ENCODE results near the gene MKS1. TPM values are rescaled to one million over a fixed set of nuclear protein-coding genes. Genes with fewer than 3 reads are reported as not detected.

The MKS1 gene
- total RNA-seq, 1 experiment from 2014 or later = 26.8 TPM

- no peaks in the 10 kb centered on the region for H3K36me3 ChIP-seq (replicated peaks; ENCODE audit: control insufficient read depth, insufficient read depth, low read length)
- DNase-seq = no peak
- peaks cover 4% of the 10 kb centered on the region for H3K27me3 ChIP-seq (ENCODE audit: control insufficient read depth, insufficient read depth, low read length)
- no peak overlapping the region for H3K4me3 ChIP-seq (ENCODE audit: insufficient read depth, low read depth, low read length)
Observed at GRCh38 chr17:58232707-58233156, 13.7 kb upstream of the MKS1 start.

GRCh38 chr17:58231641-58232040, 12.6 kb upstream of the MKS1 start:
- peaks cover 4% of the 10 kb centered on the region for H3K27me3 ChIP-seq (ENCODE audit: control insufficient read depth, insufficient read depth, low read length)
- no peak overlapping the region for H3K4me3 ChIP-seq (ENCODE audit: insufficient read depth, low read depth, low read length)
- H3K36me3 ChIP-seq (replicated peaks; ENCODE audit: control insufficient read depth, insufficient read depth, low read length) = no peaks in the 10 kb centered on the region
- DNase-seq = no peak

- H3K36me3 ChIP-seq (replicated peaks; ENCODE audit: control insufficient read depth, insufficient read depth, low read length) = no peaks in the 10 kb centered on the region
Observed at GRCh38 chr17:58229881-58230280, 10.8 kb upstream of the MKS1 start.

GRCh38 chr17:58229384-58229783, 10.3 kb upstream of the MKS1 start:
- no peak for DNase-seq
- Histone ChIP-seq H3K4me3 (ENCODE audit: insufficient read depth, low read depth, low read length) (no peak overlapping the region), H3K36me3 (replicated peaks; ENCODE audit: control insufficient read depth, insufficient read depth, low read length) (no peaks in the 10 kb centered on the region), H3K27me3 (ENCODE audit: control insufficient read depth, insufficient read depth, low read length) (peaks cover 4% of the 10 kb centered on the region)

More at GRCh38 chr17:58229881-58230280, 10.8 kb upstream of the MKS1 start:
- Histone ChIP-seq H3K27me3 (ENCODE audit: control insufficient read depth, insufficient read depth, low read length) (peaks cover 4% of the 10 kb centered on the region), H3K4me3 (ENCODE audit: insufficient read depth, low read depth, low read length) (no peak overlapping the region)
- DNase-seq = no peak

- Histone ChIP-seq H3K4me3 (ENCODE audit: insufficient read depth, low read depth, low read length) (no peak overlapping the region), H3K36me3 (replicated peaks; ENCODE audit: control insufficient read depth, insufficient read depth, low read length) (no peaks in the 10 kb centered on the region), H3K27me3 (ENCODE audit: control insufficient read depth, insufficient read depth, low read length) (peaks cover 3% of the 10 kb centered on the region)
- peak; percentile 37 for DNase-seq
Observed at GRCh38 chr17:58228679-58229078, 9.6 kb upstream of the MKS1 start.

GRCh38 chr17:58227733-58228132, 8.7 kb upstream of the MKS1 start:
- no peak for DNase-seq
- no peak overlapping the region for H3K4me3 ChIP-seq (ENCODE audit: insufficient read depth, low read depth, low read length)
- H3K36me3 ChIP-seq (replicated peaks; ENCODE audit: control insufficient read depth, insufficient read depth, low read length) = no peaks in the 10 kb centered on the region
- H3K27me3 ChIP-seq (ENCODE audit: control insufficient read depth, insufficient read depth, low read length) = peaks cover 3% of the 10 kb centered on the region

GRCh38 chr17:58224315-58224714, 5.3 kb upstream of the MKS1 start:
- Histone ChIP-seq H3K4me3 (ENCODE audit: insufficient read depth, low read depth, low read length) (no peak overlapping the region), H3K27me3 (ENCODE audit: control insufficient read depth, insufficient read depth, low read length) (peaks cover 3% of the 10 kb centered on the region), H3K36me3 (replicated peaks; ENCODE audit: control insufficient read depth, insufficient read depth, low read length) (no peaks in the 10 kb centered on the region)
- DNase-seq = no peak

- Histone ChIP-seq H3K27me3 (ENCODE audit: control insufficient read depth, insufficient read depth, low read length) (peaks cover 3% of the 10 kb centered on the region; the same call in 1 of the 2 replicates), H3K4me3 (ENCODE audit: insufficient read depth, low read depth, low read length) (no peak overlapping the region; the same call in 1 of the 2 replicates), H3K36me3 (replicated peaks; ENCODE audit: control insufficient read depth, insufficient read depth, low read length) (no peaks in the 10 kb centered on the region; the same call in none of the 2 replicates)
- DNase-seq = no peak
Observed at GRCh38 chr17:58219789-58220183, 731 bp upstream of the MKS1 start.

- DNase-seq = no peak
- Histone ChIP-seq H3K36me3 (replicated peaks; ENCODE audit: control insufficient read depth, insufficient read depth, low read length) (peaks cover 4% of the 10 kb centered on the region), H3K4me3 (ENCODE audit: insufficient read depth, low read depth, low read length) (no peak overlapping the region)
Observed at GRCh38 chr17:58217766-58218165, 1.3 kb downstream of the MKS1 start.

GRCh38 chr17:58215685-58216084, 3.4 kb downstream of the MKS1 start:
- peaks cover 3% of the 10 kb centered on the region; the same call in 1 of the 2 replicates for H3K27me3 ChIP-seq (ENCODE audit: control insufficient read depth, insufficient read depth, low read length)
- DNase-seq = no peak
- no peak overlapping the region for H3K4me3 ChIP-seq (ENCODE audit: insufficient read depth, low read depth, low read length)
- peaks cover 5% of the 10 kb centered on the region for H3K36me3 ChIP-seq (replicated peaks; ENCODE audit: control insufficient read depth, insufficient read depth, low read length)

More at GRCh38 chr17:58217766-58218165, 1.3 kb downstream of the MKS1 start:
- H3K27me3 ChIP-seq (ENCODE audit: control insufficient read depth, insufficient read depth, low read length) = peaks cover 3% of the 10 kb centered on the region; the same call in 1 of the 2 replicates

- Histone ChIP-seq H3K36me3 (replicated peaks; ENCODE audit: control insufficient read depth, insufficient read depth, low read length) (peaks cover 12% of the 10 kb centered on the region), H3K27me3 (ENCODE audit: control insufficient read depth, insufficient read depth, low read length) (no peaks in the 10 kb centered on the region), H3K4me3 (ENCODE audit: insufficient read depth, low read depth, low read length) (no peak overlapping the region)
- peak; percentile 46 for DNase-seq
Observed at GRCh38 chr17:58210922-58211321, 8.1 kb downstream of the MKS1 start.

GRCh38 chr17:58208344-58208743, 10.7 kb downstream of the MKS1 start:
- Histone ChIP-seq H3K27me3 (ENCODE audit: control insufficient read depth, insufficient read depth, low read length) (no peaks in the 10 kb centered on the region), H3K4me3 (ENCODE audit: insufficient read depth, low read depth, low read length) (no peak overlapping the region), H3K36me3 (replicated peaks; ENCODE audit: control insufficient read depth, insufficient read depth, low read length) (peaks cover 10% of the 10 kb centered on the region)
- DNase-seq = no peak

GRCh38 chr17:58207451-58207850, 11.6 kb downstream of the MKS1 start:
- no peak overlapping the region for H3K4me3 ChIP-seq (ENCODE audit: insufficient read depth, low read depth, low read length)
- no peaks in the 10 kb centered on the region for H3K27me3 ChIP-seq (ENCODE audit: control insufficient read depth, insufficient read depth, low read length)
- no peak for DNase-seq
- H3K36me3 ChIP-seq (replicated peaks; ENCODE audit: control insufficient read depth, insufficient read depth, low read length) = peaks cover 10% of the 10 kb centered on the region

GRCh38 chr17:58205936-58206335, 13.1 kb downstream of the MKS1 start:
- peaks cover 9% of the 10 kb centered on the region for H3K36me3 ChIP-seq (replicated peaks; ENCODE audit: control insufficient read depth, insufficient read depth, low read length)
- H3K27me3 ChIP-seq (ENCODE audit: control insufficient read depth, insufficient read depth, low read length) = no peaks in the 10 kb centered on the region; the same call in 1 of the 2 replicates
- no peak overlapping the region for H3K4me3 ChIP-seq (ENCODE audit: insufficient read depth, low read depth, low read length)
- DNase-seq = peak; percentile 17

GRCh38 chr17:58204796-58205195, 14.3 kb downstream of the MKS1 start:
- no peak overlapping the region for H3K4me3 ChIP-seq (ENCODE audit: insufficient read depth, low read depth, low read length)
- H3K36me3 ChIP-seq (replicated peaks; ENCODE audit: control insufficient read depth, insufficient read depth, low read length) = peaks cover 7% of the 10 kb centered on the region
- peaks cover 2% of the 10 kb centered on the region; the same call in 1 of the 2 replicates for H3K27me3 ChIP-seq (ENCODE audit: control insufficient read depth, insufficient read depth, low read length)
- no peak for DNase-seq

GRCh38 chr17:58202859-58203258, 16.2 kb downstream of the MKS1 start:
- Histone ChIP-seq H3K27me3 (ENCODE audit: control insufficient read depth, insufficient read depth, low read length) (peaks cover 2% of the 10 kb centered on the region; the same call in 1 of the 2 replicates), H3K36me3 (replicated peaks; ENCODE audit: control insufficient read depth, insufficient read depth, low read length) (peaks cover 2% of the 10 kb centered on the region), H3K4me3 (ENCODE audit: insufficient read depth, low read depth, low read length) (no peak overlapping the region)
- DNase-seq = peak; percentile 51

Data from H7 (cell line).